ENCODE data around the gene AJM1.
"Not testable (repeated sequence)": the region's sequence is repeated elsewhere in the genome, so short reads cannot be mapped to it uniquely, and the experiment has no call there.

AJM1 gene

DNA sequence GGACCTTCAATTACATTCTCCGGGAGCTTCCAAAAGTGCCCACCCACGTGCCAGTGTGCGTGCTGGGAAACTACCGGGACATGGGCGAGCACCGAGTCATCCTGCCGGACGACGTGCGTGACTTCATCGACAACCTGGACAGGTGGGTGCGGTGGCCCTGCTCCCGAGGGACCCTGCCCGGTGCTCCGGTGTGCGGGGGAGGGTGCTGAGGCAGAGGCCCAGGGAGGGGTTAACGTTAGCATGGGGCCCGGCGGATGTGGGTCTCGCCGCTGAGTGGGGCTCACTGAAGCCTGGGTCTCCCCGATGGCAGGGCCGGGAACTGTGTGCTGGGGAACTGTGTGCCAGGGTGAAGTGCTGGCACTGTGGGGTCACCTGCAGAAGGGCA lies 10.6 kb upstream of the AJM1 start:
- no peak for DNase-seq (ENCODE audit: low read depth in 2 of 2)

DNA sequence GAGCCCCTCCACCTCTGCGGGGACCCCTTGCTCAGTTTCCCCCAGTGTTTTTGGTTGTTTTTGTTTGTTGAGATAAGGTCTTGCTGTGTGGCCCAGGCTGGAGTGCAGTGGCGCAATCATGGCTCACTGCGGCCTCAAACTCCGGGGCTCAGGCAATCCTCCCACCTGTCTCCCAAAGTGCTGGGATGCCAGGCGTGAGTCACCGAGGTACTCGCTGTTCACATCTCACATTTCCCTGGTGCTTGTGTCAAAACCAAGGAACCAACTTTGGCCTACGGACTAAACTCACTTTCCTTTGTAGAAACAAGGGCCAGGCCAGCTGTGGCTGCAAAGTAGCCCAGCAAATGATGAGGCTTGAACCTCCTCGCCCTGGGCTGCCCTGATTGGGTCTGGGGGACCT lies 9.7 kb upstream of the AJM1 start:
- no peak for DNase-seq (ENCODE audit: low read depth in 2 of 2)

DNA sequence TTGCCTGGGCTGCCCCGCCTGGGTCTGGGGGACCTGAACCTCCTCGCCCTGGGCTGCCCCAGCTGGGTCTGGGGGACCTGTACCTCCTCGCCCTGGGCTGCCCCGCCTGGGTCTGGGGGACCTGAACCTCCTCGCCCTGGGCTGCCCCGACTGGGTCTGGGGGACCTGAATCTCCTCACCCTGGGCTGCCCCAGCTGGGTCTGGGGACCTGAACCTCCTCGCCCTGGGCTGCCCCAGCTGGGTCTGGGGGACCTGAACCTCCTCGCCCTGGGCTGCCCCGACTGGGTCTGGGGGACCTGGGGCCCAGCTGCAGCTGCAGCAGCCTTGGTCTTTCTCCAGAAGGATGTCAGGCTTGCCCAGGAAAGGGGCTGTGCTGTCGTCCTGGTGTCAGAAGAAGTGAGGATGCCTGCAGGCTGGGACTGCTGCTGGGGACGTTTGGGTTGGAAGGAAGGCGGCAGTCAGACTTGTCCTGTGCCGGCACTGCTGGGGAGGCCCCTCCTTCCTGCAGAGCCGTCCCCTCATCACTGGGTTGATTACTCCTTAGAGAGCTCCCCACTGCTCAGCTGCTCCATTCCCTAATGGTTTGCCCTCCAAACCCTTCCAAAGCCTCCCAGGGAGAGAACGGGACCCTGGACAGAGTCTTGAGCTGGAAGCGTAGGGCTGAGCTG lies 8.8 kb upstream of the AJM1 start:
- DNase-seq (ENCODE audit: low read depth in 2 of 2): not testable (repeated sequence)

DNA sequence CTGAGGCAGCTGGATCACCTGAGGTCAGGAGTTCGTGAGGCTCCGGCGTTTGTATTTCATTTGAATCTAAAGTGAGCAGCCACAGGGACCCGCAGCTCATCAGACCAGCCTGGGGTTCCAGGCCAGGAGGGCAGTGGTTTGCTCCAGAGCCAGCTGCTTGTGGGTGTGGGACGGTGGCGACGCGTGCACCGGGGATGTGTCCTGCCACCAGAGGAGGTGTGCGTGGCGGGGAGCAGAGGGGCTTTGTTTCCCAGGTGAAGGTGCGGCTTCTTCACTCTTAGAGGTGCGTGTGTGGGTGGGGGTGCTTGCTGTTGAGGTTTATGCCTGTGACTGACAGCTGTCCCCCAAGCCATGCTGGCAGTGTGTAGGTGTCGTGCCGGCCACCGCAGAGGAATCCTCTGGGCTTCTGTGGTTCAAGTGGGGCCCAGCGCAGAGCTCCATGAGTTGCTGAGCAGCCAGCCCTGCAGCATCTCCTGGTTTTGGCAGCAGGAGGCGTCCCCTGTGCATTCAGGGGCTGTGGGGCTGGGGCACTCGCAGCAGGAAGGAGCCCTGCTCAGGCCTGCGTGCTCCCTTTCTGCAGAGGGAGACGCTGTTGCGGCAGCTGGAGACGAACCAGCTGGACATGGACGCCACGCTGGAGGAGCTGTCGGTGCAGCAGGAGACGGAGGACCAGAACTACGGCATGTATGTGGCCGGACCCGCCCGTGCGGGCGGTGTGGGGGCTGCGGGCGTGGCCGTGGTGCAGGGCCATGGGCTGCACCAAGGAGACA lies 6.9 kb upstream of the AJM1 start:
- no peak for DNase-seq (ENCODE audit: low read depth in 2 of 2)

DNA sequence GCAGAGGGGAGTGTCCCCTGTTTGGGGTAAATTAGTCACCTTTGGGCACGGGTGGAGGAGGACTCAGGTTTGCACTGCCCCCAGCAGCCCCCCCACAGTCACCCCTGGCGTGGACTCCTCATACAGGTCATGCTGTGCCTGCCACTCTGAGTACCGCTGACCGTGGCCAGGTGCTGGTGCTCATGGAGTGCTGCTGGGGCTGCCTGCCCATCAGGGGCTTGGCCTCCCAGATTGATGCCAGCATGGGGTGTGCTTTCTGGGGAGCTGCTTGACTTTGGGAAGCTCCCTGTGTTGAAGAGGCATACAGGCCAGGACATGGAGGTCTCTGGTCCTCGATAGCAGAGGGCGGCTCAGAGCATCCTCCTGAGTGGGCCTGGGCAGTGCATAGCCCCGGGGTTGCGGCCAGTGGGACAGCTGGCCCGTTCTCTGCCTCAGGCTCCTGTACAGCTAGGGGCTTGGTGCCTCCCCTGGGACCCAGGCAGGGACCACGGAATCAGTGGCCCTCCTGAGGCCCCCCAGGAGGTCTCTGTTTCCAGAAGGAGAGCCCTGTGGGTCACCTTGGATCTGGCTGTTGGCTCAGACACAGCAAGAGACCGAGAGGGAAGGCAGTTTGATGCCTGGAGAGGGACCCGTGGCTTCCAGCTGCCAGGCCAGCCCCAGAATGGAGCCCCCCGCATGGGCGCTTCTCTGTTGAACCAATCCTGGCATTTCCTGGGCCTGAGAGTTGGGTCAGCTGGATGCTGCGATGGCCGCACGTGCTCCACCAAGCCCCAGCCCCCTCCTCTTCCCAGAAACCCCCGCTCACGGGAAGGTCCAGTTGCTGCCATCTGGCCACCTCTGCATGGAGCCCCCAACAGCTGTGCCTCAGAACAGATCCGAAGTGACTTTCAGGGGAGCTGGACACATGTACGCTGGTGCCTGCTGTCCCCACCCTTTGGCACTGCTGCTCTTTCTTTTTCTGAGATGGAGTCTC lies 6.1 kb upstream of the AJM1 start:
- no peak for DNase-seq (ENCODE audit: low read depth in 2 of 2)

DNA sequence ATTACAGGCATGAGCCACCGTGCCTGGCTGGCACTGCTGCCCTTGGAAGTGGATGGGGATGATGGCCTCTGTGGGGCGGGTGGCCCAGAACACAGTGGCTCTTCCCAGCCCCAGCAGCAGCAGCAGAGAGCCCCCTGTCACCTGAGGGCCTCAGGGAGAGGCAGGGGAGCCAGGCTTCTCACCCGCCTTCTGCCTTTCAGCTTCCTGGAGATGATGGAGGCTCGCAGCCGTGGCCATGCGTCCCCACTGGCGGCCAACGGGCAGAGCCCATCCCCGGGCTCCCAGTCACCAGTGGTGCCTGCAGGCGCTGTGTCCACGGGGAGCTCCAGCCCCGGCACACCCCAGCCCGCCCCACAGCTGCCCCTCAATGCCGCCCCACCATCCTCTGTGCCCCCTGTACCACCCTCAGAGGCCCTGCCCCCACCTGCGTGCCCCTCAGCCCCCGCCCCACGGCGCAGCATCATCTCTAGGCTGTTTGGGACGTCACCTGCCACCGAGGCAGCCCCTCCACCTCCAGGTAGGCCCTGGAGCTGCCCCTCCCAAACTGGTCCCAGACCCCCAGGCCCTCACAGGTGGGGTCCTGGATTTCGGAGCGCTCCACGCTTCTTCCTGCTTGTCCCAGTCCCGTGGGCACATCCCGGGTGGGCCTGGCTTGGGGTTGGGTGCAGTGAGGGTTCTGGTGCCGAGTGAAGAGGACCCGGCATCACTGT lies 5.0 kb upstream of the AJM1 start:
- DNase-seq (ENCODE audit: low read depth in 2 of 2): no peak

DNA sequence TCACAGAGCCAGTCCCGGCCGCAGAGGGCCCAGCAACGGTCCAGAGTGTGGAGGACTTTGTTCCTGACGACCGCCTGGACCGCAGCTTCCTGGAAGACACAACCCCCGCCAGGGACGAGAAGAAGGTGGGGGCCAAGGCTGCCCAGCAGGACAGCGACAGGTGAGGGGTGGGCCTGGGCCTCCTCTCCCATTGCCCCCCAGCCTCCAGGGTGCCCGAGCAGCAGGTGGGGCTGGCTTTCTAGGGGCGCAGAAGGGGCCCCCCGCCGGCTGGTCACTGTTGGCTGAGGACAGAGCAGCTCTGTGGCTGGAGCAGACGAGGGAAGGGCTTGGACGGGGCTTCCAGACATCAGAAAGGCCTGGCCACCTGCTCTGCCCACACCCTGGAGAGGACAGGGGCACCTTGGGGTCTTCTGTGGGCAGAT lies 4.4 kb upstream of the AJM1 start:
- DNase-seq (ENCODE audit: low read depth in 2 of 2): not testable (repeated sequence)

DNA sequence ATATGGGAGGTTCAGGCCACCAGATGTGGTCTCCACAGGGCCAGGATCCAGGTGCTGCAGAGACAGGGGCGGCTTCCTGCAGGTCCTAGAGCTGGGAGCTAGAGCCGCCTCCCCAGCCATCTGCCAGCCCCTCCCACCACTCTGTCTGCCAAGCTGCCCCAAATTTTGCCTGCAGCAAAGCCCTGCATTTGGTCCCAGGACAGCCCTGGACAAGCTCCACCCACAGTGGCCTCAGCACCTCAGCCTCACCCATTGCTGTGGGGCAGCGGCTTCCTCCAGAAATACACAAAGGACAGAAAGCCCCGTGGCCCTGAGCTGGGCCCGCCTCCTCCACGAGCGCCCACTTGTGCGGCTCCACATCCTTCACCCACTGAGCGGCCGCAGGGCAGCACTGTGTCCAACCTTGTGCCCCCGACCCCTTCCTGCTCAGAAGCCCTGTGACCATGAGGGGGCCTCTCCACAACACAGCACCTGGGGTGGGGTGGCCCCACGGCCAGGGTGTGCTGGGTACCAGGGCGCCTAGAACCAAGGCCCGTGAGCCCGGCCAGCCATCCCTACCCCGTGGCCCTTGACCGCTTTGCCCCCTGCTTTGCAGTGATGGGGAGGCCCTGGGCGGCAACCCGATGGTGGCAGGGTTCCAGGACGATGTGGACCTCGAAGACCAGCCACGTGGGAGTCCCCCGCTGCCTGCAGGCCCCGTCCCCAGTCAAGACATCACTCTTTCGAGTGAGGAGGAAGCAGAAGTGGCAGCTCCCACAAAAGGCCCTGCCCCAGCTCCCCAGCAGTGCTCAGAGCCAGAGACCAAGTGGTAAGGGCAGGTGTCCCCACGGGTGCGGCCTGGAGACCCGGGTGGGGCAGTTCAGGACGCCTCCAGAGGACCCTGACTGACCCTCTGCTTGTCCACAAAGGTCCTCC lies 3.7 kb upstream of the AJM1 start:
- DNase-seq (ENCODE audit: low read depth in 2 of 2): no peak

DNA sequence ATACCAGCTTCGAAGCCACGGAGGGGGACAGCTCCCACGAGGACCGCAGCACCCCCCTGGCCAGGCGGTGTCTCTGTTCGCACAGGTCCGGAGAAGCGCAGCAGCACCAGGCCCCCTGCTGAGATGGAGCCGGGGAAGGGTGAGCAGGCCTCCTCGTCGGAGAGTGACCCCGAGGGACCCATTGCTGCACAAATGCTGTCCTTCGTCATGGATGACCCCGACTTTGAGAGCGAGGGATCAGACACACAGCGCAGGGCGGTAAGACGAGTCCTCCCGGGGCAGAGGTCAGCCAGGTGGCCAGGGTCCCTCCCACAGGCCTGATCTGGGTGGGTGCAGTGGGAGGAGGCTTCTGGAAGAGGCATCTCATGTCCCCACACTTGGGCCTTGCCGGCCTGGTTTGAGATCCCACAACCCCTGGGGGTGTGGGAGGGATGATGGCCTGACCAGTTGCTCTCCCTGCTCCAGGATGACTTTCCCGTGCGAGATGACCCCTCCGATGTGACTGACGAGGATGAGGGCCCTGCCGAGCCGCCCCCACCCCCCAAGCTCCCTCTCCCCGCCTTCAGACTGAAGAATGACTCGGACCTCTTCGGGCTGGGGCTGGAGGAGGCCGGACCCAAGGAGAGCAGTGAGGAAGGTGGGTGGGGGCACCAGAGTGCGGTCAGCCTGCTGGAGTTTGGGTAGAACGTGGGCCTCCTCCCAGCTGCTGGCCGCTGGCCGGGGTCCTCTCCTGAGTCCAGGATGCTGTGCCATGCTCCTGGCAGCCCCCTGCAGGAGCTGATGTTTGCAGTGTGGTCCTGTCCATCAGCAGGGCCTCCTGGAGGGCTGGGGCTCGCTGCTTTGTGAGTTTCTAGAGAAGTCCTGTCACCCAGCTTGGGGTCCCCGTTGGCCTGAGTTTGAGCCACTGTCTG lies 2.8 kb upstream of the AJM1 start:
- no peak for DNase-seq (ENCODE audit: low read depth in 2 of 2)

DNA sequence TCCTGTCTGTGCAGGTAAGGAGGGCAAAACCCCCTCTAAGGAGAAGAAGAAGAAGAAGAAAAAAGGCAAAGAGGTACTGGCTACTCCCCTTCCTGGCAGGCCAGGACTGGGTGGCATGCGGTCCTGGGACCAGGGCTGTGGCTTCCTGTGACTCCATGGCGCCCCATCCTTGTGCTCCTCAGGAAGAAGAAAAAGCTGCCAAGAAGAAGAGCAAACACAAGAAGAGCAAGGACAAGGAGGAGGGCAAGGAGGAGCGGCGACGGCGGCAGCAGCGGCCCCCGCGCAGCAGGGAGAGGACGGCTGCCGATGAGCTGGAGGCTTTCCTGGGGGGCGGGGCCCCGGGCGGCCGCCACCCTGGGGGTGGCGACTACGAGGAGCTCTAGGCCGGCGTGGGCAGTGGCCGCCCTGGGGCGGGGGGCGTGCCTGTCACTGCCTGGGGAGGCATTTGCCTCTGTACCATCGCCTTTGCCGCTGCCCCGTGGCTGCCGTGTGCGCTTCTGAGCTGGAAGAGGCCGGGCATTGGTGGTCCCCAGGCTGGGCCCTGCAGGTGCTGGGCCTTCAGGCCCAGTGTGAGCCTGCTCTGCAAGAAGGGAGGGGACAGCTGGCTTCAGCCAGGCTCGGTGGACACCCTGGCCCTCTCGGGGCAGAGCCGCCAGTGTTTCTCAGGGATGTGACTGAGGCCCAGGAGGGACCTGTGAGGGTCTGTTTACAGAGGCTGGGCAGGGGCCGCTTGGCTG lies 2.0 kb upstream of the AJM1 start:
- DNase-seq (ENCODE audit: low read depth in 2 of 2): no peak

DNA sequence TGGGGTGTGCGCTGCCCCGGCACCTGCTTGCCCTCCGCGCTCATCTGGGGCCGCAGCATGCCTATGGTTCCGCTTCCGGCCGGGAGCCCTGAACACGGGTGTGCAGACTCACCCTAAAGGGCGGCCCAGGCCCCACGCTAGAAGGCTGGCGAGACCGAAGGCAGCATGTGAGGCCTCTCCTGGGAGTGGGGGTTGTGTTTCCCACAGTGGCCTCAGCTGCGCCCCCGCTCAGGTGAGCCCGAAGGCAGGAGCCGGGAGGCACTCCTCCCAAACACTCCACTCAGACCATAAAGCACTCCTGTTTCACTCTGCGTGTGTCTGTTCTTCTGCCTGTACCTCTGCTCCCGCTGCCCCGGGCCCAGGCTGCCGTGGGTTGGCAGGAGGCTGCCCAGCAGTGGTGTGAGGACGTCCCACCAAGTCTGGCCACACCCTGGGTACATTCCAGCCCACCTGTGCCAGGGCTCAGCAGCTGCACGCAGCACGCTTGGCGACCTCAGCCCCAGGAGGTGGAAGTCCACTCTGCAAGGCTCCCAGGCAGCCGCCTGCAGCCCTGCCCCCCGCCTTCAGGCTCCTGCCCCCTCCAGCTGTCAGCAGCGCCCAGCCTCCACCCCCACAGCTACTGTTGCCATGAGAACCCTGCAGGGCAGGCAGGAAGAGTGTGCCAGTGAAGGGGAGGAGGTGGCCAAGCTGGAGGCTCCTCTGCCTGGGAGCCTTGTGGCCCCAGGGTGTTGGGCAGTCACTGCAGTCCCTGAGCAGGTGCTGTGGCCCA lies 1.2 kb upstream of the AJM1 start:
- DNase-seq (ENCODE audit: low read depth in 2 of 2): no peak

DNA sequence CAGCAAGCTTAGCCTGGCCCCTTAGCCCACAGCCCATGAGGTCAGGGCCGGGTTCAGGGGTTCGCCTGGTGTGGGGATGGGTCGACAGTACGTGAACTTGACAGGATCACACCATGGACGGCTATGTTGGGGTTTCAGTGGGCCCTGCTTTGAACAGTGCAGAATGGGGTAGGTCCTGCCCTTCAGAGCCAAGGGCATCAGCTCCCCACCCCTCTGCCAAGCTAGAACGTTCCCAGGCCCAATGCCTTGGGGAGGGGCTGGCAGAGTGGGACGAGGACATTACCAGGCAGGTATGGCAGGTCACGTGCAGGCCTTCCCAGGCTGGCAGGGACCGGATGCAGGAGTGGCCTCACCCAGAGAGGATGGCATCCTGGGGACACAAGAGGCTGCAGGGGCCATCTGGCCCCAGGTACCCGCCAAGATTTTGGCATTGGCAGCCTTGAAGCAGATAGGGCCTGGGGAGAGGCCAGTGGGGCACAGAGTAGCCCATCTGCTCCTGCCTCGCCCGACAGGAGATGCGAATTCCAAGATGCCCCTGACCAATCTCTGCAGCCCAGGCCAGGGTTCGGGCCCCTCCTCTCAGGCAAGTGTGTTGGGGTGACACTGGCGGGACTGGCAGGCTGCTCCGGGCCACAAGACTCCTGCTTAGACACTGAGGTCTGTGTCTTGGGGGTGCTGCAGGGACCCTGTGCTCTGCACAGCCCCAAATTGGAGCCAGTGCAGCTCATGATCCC lies 465 bp upstream of the AJM1 start:
- DNase-seq (ENCODE audit: low read depth in 2 of 2): not testable (repeated sequence)

DNA sequence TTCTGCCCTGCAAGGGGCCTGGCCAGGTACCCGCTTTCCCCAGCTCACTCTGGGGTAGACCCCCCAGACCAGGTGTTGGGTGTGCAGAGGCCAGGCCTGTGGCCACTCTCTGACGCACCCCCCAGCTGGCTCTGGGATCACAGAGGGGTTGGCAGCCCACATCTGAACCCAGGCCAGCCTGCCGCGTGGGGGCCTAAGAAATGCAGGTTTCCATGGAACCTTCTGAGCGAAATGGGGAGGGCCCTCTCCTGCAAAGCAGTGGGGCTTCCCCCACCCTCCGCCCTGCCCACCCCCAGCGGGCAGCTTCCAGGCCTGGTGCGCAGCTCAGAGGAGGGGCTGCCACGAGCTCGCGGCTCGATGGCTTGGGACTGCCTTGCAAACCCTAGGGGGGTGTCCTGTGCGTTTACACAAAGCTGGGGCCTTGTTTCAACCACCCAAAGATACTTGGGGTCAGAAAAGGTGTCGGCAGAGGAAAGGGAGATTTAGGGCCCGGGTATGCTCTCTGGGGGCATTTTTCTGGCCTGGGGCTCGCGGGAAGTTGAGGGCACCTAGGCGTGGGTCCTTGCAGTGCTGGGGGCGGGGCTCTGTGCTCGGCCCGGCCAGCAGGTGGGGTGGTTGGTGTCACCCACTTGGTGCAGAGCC lies 1.0 kb downstream of the AJM1 start:
- DNase-seq (ENCODE audit: low read depth in 2 of 2): not testable (repeated sequence)

DNA sequence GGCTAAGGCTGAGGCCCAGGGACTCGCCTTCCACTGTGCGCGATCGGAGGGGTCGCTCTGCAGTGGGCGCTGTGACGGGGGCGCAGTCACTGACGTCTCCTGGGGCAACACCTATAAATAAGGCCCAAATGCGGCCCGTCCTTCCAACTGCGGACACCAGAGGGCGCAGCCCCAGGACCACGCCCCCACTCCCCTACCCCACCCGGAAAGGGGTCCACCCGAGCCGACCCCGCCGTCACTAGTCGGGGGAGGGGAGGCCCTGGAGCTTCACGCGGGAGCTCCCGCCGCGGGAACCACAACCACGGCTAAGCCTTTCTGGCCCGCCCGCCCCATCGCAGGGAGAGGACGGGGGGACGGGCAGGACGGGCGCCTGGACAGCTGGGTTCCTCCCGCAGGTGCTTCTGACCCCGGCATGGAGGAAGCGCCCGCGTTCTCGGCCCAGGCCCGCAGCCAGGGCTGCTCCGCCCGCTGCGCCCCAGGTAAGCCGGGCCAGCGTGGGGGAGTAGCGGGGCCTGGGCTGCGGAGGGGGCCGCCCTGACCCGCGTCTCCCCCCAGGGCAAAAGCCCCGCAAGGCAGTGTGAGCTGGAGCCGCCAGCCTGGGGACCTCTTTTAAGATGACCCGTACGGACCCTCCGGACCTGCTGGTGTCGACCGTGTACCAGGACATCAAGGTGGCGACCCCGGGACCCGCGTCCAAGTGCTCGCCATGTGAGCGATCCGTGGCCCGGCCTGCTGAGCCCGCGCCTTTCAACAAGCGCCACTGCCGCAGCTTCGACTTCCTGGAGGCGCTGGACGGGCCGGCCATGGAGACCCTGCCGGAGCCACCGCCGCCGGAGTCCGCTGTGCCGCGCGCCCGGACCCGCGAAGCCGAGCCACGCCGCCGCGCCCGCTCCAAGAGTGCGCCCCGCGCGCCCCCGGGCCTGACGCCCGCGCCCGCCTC lies 1.8 kb downstream of the AJM1 start:
- not testable (repeated sequence) for DNase-seq (ENCODE audit: low read depth in 2 of 2)

DNA sequence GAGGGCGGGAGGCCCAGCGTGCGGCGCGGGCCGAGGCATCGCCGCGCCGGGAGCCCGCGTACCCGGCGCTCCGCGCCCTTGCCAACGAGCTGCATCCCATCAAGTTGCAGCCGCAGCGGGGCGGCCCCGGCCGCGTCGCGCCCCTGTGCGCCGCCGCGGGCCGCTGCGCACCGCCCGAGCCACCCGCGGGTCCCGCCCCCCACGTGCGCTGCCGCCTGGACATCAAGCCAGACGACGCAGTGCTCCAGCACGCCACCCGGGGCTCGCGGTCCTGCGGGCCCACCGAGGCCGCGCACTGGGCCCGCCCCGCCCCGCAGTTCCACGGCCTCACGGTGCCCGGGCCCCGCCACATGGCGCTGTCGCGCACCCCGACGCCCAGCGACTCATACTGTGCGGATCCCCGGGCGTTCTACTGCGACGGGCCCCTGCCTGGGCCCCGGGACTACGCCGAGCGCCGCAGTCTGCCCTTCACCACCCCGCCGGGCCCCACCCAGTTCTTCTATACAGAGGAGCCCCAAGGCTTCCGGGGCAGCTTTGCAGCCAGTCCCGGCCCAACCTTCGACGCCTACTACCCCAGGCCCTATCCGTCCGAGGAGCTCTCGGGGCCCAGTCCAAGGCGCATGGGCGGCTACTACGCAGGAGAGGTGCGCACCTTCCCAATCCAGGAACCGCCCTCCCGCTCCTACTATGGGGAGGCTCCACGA lies 2.6 kb downstream of the AJM1 start:
- DNase-seq (ENCODE audit: low read depth in 2 of 2): no peak
